ENCODE measurements around the gene PARP3. TPM values are rescaled to one million over a fixed set of nuclear protein-coding genes. Genes with fewer than 3 reads are reported as not detected.

PARP3 gene
- total and polyA plus RNA-seq, 2 of the 8 experiments (the other 6 are each of a cell fraction or from before 2014, with no cell fraction given): 1.3 to 1.6 TPM

DNA sequence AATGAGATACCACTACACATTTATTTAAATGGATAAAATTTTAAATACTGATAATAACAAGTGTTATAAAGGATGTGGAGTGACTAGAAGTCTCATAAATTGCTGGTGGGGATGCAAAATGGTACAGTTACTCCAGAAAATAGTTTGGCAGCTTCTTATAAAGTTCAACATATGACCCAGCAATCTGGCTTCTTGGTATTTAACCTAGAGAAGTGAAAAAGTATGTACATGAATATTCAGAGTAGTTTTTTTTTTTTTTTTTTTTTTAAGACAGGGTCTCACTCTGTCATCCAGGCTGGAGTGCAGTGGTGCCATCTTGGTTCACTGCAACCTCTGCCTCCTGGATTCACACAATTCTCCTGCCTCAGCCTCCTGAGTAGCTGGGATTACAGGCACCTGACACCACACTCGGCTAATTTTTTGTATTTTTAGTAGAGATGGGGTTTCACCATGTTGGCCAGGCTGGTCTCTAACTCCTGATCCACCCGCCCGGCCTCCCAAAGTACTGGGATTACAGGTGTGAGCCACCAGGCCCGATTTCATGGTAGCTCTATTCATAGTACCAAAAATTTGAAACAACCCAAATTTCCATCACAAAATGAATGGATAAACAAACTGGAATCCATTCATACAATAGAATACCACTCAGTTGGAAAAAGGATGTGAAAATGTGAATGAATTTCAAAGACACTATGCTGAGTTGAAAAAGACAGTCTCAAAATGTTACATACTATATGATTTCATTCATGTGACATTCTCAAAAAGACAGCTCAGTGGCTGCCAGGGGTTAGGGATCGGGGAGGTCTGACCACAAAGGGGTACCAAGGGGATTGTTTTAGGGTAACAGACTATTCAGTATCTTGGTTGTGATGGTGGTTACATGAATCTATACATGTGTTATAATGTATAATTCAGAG is 14.8 kb upstream of the PARP3 start (continued):
- TF ChIP-seq EP300 (IDR thresholded peaks at IDR 0.05; ENCODE audit: borderline replicate concordance in 1 of 2, low read depth in 2 of 2, low read length in 2 of 2) (no peak), RBBP5 (IDR thresholded peaks at IDR 0.05; ENCODE audit: borderline replicate concordance, low read depth, low read length) (no peak), RNF2 (IDR thresholded peaks at IDR 0.05; ENCODE audit: borderline replicate concordance, low read depth, low read length, missing control alignments, poor library complexity, severe bottlenecking) (no peak), SP1 (IDR thresholded peaks at IDR 0.05; ENCODE audit: low read depth, low read length) (no peak), EGR1 (IDR thresholded peaks at IDR 0.05; ENCODE audit: borderline replicate concordance, low read depth, low read length) (no peak)
- TF ChIP-seq, protein P1, sequence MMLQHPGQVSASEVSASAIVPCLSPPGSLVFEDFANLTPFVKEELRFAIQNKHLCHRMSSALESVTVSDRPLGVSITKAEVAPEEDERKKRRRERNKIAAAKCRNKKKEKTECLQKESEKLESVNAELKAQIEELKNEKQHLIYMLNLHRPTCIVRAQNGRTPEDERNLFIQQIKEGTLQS (IDR thresholded peaks at IDR 0.05; ENCODE audit: insufficient read depth, low read depth, low read length): no peak
- TF ChIP-seq, protein P2, sequence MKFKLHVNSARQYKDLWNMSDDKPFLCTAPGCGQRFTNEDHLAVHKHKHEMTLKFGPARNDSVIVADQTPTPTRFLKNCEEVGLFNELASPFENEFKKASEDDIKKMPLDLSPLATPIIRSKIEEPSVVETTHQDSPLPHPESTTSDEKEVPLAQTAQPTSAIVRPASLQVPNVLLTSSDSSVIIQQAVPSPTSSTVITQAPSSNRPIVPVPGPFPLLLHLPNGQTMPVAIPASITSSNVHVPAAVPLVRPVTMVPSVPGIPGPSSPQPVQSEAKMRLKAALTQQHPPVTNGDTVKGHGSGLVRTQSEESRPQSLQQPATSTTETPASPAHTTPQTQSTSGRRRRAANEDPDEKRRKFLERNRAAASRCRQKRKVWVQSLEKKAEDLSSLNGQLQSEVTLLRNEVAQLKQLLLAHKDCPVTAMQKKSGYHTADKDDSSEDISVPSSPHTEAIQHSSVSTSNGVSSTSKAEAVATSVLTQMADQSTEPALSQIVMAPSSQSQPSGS (IDR thresholded peaks at IDR 0.05; ENCODE audit: low read length): no peak
- TF ChIP-seq, protein P3, sequence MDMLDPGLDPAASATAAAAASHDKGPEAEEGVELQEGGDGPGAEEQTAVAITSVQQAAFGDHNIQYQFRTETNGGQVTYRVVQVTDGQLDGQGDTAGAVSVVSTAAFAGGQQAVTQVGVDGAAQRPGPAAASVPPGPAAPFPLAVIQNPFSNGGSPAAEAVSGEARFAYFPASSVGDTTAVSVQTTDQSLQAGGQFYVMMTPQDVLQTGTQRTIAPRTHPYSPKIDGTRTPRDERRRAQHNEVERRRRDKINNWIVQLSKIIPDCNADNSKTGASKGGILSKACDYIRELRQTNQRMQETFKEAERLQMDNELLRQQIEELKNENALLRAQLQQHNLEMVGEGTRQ (IDR thresholded peaks at IDR 0.05; ENCODE audit: low read length): no peak
